Left ventricle myocardium inferior (tissue), 1 donor: ENCODE data around the gene HSPA1L. TPM values are rescaled to one million over a fixed set of nuclear protein-coding genes. Genes with fewer than 3 reads are reported as not detected.

Experiments used
- DNase-seq: peaks from one replicate; pipeline ENCODE4 v3.0.0-alpha.2; 2020
- H3K27ac ChIP-seq: fragments of 200-600 bp; replicated peaks from 2 replicates; pipeline ENCODE4 v1.8.0; 2021
- H3K27me3 ChIP-seq: fragments of 200-600 bp; 2 replicates; pipeline ENCODE4 v1.8.0; 2021; ENCODE audit warnings: low read depth
- H3K36me3 ChIP-seq: fragments of 200-600 bp; 2 replicates; pipeline ENCODE4 v1.8.0; 2021
- H3K4me1 ChIP-seq: fragments of 200-600 bp; 2 replicates; pipeline ENCODE4 v1.8.0; 2021
- H3K4me3 ChIP-seq: fragments of 200-600 bp; 2 replicates; pipeline ENCODE4 v1.8.0; 2021; ENCODE audit warnings: mild to moderate bottlenecking, moderate library complexity
- H3K9me3 ChIP-seq: fragments of 200-600 bp; replicated peaks from 2 replicates; pipeline ENCODE4 v1.8.0; 2021
- intact Hi-C: fragments of 100-400 bp; cut with micrococcal nuclease; formaldehyde crosslinking; loops from one replicate; pipeline ENCODE4 v1.11.0; 2022
- total RNA-seq: library from RNA; stranded (reverse); fragmentation: NEBNext Ultra II Directional; extraction: Animal tissue kit (Norgen Biotek cat#: 25700); gene quantifications from one replicate; pipeline ENCODE4 v1.2.1, GENCODE V29; 2021
- TF ChIP-seq, protein P1 (sequence below): fragments of 200-600 bp; IDR thresholded peaks from 2 replicates; pipeline ENCODE4 v1.8.0; 2021; ENCODE audit warnings: antibody characterized with exemption, mild to moderate bottlenecking, borderline replicate concordance
- donor health status: DM: no; HTN: yes; CAD: no; lungs with severe emphysema.

HSPA1L gene
- total RNA-seq, 1 donor from 2014 or later = 2.2 TPM

DNA sequence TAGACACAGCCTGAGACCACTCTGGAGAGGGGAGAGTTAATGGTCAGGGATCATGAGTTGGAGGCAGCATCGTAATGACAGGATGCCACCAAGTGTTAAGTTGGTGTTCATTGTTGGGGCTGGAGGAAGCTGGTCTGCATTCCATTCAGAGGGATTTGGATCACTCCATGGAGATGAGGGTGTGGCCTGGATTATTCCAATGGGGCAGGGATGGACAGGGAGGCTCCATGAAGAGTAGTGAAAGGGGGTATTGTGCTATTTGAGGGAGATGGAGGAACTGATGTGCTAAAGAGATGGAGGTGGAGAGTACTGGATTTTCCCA, 51.5 kb downstream of the HSPA1L start:
- DNase-seq = no peak
- H3K4me3 ChIP-seq = no peak overlapping the region
- TF ChIP-seq, protein P1, sequence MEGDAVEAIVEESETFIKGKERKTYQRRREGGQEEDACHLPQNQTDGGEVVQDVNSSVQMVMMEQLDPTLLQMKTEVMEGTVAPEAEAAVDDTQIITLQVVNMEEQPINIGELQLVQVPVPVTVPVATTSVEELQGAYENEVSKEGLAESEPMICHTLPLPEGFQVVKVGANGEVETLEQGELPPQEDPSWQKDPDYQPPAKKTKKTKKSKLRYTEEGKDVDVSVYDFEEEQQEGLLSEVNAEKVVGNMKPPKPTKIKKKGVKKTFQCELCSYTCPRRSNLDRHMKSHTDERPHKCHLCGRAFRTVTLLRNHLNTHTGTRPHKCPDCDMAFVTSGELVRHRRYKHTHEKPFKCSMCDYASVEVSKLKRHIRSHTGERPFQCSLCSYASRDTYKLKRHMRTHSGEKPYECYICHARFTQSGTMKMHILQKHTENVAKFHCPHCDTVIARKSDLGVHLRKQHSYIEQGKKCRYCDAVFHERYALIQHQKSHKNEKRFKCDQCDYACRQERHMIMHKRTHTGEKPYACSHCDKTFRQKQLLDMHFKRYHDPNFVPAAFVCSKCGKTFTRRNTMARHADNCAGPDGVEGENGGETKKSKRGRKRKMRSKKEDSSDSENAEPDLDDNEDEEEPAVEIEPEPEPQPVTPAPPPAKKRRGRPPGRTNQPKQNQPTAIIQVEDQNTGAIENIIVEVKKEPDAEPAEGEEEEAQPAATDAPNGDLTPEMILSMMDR = no peak
- peak overlapping the region; percentile 2 for H3K27ac ChIP-seq
- peaks cover 20% of the 10 kb centered on the region for H3K4me1 ChIP-seq
- peaks cover 5% of the 10 kb centered on the region for H3K36me3 ChIP-seq
- H3K27me3 ChIP-seq = no peaks in the 10 kb centered on the region
- intact Hi-C loops = no loop called here
- no peaks in the 10 kb centered on the region for H3K9me3 ChIP-seq

DNA sequence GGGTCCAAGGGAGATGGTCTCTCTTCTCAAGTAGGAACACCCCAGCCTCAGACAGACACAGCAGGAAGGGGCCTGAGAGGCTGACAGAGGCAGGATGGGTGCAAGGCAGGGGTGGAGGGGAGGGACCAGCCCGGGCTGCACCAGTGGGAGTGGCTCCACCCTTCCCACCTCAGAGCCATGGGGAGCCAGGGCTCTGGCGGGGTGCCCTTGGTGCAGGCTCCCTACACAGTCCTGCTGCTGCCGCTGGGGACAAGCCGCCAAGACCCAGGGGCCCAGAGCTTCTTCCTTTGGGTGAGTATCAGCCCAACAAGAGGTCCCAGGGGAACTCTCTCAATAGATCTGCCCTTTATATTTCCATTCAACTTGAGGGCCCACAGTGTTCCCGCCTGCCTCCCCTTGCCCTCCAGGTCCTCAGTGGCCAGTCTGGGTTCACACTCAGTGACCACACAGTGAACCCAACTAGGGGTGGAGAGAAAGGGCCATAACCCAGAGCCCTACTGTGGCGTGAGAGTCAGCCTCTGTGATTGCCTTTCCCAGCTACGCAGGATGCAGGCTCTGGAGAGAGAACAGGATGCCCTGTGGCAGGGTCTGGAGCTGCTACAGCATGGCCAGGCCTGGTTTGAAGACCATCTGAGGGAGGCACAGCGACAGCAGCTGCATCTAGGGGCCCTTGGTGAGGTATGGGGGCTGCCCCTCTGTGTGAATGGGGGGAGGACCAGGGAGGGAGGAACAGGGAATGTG, 52.0 kb downstream of the HSPA1L start:
- peaks cover 20% of the 10 kb centered on the region for H3K4me1 ChIP-seq
- H3K27ac ChIP-seq = peak overlapping the region; percentile 2
- TF ChIP-seq, protein P1 = no peak
- intact Hi-C loops = no loop called here
- no peaks in the 10 kb centered on the region for H3K9me3 ChIP-seq
- no peak overlapping the region for H3K4me3 ChIP-seq
- no peak for DNase-seq
- H3K27me3 ChIP-seq = no peaks in the 10 kb centered on the region
- H3K36me3 ChIP-seq = peaks cover 5% of the 10 kb centered on the region

DNA sequence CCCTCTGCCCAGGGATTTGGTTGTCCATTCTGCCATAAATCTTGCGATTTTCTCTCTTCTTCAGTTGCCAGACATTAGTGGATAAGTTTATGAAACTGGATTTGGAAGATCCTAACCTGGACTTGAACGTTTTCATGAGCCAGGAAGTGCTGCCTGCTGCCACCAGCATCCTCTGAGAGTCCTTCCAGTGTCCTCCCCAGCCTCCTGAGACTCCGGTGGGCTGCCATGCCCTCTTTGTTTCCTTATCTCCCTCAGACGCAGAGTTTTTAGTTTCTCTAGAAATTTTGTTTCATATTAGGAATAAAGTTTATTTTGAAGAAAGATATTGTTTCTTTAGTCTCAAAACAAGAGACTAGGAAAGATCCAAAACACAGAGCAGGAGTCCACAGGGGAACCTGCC, 52.7 kb downstream of the HSPA1L start, which contains the start of gene SAPCD1:
Gene SAPCD1 (plus strand): TSS at position 301 of the 400 bp plus-strand sequence. CDS start 399 bp downstream, outside the sequence.
- H3K36me3 ChIP-seq = peaks cover 5% of the 10 kb centered on the region
- peaks cover 20% of the 10 kb centered on the region for H3K4me1 ChIP-seq
- TF ChIP-seq, protein P1 = no peak
- DNase-seq = no peak
- intact Hi-C loops = no loop called here
- no peaks in the 10 kb centered on the region for H3K9me3 ChIP-seq
- H3K27ac ChIP-seq = peak within 1 kb of the TSS; percentile 2
- no peak within 1 kb of the TSS for H3K4me3 ChIP-seq
- H3K27me3 ChIP-seq = no peaks in the 10 kb centered on the region

DNA sequence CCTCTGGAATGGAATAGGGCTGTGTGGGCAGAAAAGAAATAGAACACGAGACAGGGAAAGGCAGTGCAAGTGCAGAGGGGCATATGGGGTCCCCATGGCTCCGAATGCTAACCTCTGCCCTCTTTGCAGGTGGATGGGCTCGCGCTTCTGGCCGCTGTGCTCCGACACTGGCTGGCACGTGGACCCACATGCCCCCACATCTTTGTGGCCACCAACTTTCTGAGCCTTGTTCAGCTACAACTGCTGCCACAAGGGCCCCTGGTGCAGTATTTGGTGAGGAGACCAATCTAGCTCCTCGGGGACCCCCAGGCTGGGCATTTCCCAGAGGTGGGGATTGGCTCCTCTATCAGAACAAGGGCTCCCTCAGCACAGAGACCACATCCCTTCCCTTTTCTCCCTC, 53.7 kb downstream of the HSPA1L start:
- no peaks in the 10 kb centered on the region for H3K9me3 ChIP-seq
- no peak for DNase-seq
- no peak overlapping the region for H3K4me3 ChIP-seq
- peaks cover 5% of the 10 kb centered on the region for H3K36me3 ChIP-seq
- intact Hi-C loops = no loop called here
- peaks cover 16% of the 10 kb centered on the region for H3K4me1 ChIP-seq
- no peak overlapping the region for H3K27ac ChIP-seq
- TF ChIP-seq, protein P1 = no peak
- H3K27me3 ChIP-seq = no peaks in the 10 kb centered on the region

DNA sequence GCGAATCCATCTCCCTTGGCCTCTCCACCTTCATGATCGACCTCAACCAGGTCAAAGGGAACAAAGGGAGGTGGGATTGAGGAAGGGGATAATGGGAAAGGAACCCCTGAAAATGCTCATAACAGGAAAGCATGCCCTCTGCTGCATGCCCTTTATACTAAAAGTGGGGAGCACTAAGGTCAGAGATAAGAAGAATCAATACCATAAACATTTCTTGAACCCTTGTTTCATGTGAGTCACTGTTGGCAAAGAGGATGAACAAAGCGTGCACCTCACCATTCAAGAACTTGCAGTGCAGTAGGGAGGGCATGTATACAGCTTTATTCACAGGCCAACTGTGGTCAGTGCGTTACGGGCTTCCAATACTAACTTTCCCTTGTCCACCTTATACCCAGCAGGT, 54.3 kb downstream of the HSPA1L start:
- H3K27me3 ChIP-seq = no peaks in the 10 kb centered on the region
- no peak overlapping the region for H3K27ac ChIP-seq
- DNase-seq = no peak
- H3K9me3 ChIP-seq = no peaks in the 10 kb centered on the region
- H3K4me1 ChIP-seq = peaks cover 13% of the 10 kb centered on the region
- intact Hi-C loops = no loop called here
- peaks cover 5% of the 10 kb centered on the region for H3K36me3 ChIP-seq
- TF ChIP-seq, protein P1 = no peak
- H3K4me3 ChIP-seq = no peak overlapping the region

Other genes starting within 250 kb of the HSPA1L start
- gene LTA, start 243.0 kb downstream of the HSPA1L start, total RNA-seq = not detected
- 0.47 TPM for gene TNF, start 239.7 kb downstream of the HSPA1L start, total RNA-seq
- 0.25 TPM for gene LTB, start 232.9 kb downstream of the HSPA1L start, total RNA-seq
- 6.5 TPM for gene LST1, start 229.0 kb downstream of the HSPA1L start, total RNA-seq
- gene NCR3, start 222.3 kb downstream of the HSPA1L start, total RNA-seq = not detected
- 15.2 TPM for gene AIF1, start 200.0 kb downstream of the HSPA1L start, total RNA-seq
- gene PRRC2A, start 194.6 kb downstream of the HSPA1L start, total RNA-seq = 82.4 TPM
- 260 TPM for gene BAG6, start 162.6 kb downstream of the HSPA1L start, total RNA-seq
- gene APOM, start 159.4 kb downstream of the HSPA1L start, total RNA-seq = 2.4 TPM
- gene C6orf47, start 154.5 kb downstream of the HSPA1L start, total RNA-seq = 16.9 TPM
- 19.2 TPM for gene GPANK1, start 150.3 kb downstream of the HSPA1L start, total RNA-seq
- gene CSNK2B, start 149.2 kb downstream of the HSPA1L start, total RNA-seq = 105 TPM
- gene LY6G5B, start 145.3 kb downstream of the HSPA1L start, total RNA-seq = 4.4 TPM
- gene LY6G5C, start 134.2 kb downstream of the HSPA1L start, total RNA-seq = 1.5 TPM
- gene ABHD16A, start 112.0 kb downstream of the HSPA1L start, total RNA-seq = 29.6 TPM
- not detected for gene LY6G6F, start 108.4 kb downstream of the HSPA1L start, total RNA-seq
- not detected for gene LY6G6D, start 99.9 kb downstream of the HSPA1L start, total RNA-seq
- gene LY6G6C, start 93.5 kb downstream of the HSPA1L start, total RNA-seq = not detected
- gene MPIG6B, start 91.9 kb downstream of the HSPA1L start, total RNA-seq = 0.19 TPM
- 36.1 TPM for gene DDAH2, start 86.0 kb downstream of the HSPA1L start, total RNA-seq
- 78.0 TPM for gene CLIC1, start 78.8 kb downstream of the HSPA1L start, total RNA-seq
- 1.3 TPM for gene MSH5, start 75.3 kb downstream of the HSPA1L start, total RNA-seq
- gene SAPCD1, start 52.6 kb downstream of the HSPA1L start, total RNA-seq = not detected
- 14.7 TPM for gene VWA7, start 38.0 kb downstream of the HSPA1L start, total RNA-seq
- gene VARS1, start 19.5 kb downstream of the HSPA1L start, total RNA-seq = 20.0 TPM
- 19.4 TPM for gene LSM2, start 8.3 kb downstream of the HSPA1L start, total RNA-seq
- 271 TPM for gene HSPA1A, start 260 bp upstream of the HSPA1L start, total RNA-seq
- gene HSPA1B, start 12.5 kb upstream of the HSPA1L start, total RNA-seq = 184 TPM
- gene NEU1, start 47.5 kb upstream of the HSPA1L start, total RNA-seq = 26.0 TPM
- 0.08 TPM for gene SLC44A4, start 63.7 kb upstream of the HSPA1L start, total RNA-seq
- gene EHMT2, start 82.4 kb upstream of the HSPA1L start, total RNA-seq = 15.6 TPM
- 3.5 TPM for gene ZBTB12, start 86.8 kb upstream of the HSPA1L start, total RNA-seq
- gene C2, start 112.4 kb upstream of the HSPA1L start, total RNA-seq = 9.7 TPM
- 3.7 TPM for gene CFB, start 130.8 kb upstream of the HSPA1L start, total RNA-seq
- gene NELFE, start 143.7 kb upstream of the HSPA1L start, total RNA-seq = 39.3 TPM
- 32.9 TPM for gene SKIC2, start 143.9 kb upstream of the HSPA1L start, total RNA-seq
- 11.2 TPM for gene DXO, start 156.9 kb upstream of the HSPA1L start, total RNA-seq
- gene C4A, start 166.8 kb upstream of the HSPA1L start, total RNA-seq = 76.2 TPM
- gene C4B, start 199.5 kb upstream of the HSPA1L start, total RNA-seq = 72.9 TPM
- gene CYP21A2, start 223.1 kb upstream of the HSPA1L start, total RNA-seq = 0.41 TPM